Islet precursor cell (in vitro differentiated cells): ENCODE results near the gene CHRM5.
"Not testable (repeated sequence)": the region's sequence is repeated elsewhere in the genome, so short reads cannot be mapped to it uniquely, and the experiment has no call there.

Experiments used
- DNase-seq: peaks from one replicate; pipeline ENCODE4 v3.0.0-alpha.2; 2018

Gene CHRM5

GRCh38 chr15:34046471-34047145 is 78.3 kb downstream of the CHRM5 start:
- DNase-seq, result no peak

- DNase-seq, result no peak
Measured at GRCh38 chr15:34047893-34048775, 79.8 kb downstream of the CHRM5 start.

GRCh38 chr15:34049112-34049511 is 80.8 kb downstream of the CHRM5 start:
- DNase-seq, result peak; percentile 68

GRCh38 chr15:34050385-34050784 is 82.1 kb downstream of the CHRM5 start:
- DNase-seq, result not testable (repeated sequence)

DNA sequence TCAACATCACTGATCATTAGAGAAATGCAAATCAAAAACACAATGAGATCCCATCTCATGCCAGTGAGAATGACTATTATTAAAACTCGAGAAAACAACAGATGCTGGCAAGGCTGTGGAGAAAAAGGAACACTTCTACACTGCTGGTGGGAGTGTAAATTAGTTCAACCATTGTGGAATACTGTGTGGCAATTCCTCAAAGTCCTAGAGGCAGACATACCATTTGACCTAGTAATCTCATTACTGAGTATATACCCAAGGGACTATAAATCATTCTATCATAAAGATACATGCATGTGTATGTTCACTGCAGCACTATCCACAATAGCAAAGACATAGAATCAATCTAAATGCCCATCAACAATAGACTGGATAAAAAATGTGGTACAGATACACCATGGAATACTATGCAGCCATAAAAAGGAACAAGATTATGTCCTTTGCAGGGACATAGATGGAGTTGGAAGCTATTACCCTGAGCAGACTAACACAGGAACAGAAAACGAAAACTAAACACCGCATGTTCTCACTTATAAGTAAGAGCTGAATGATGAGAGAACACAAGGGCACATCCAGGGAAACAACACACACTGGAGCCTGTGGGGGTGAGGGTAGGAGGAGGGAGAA is 85.9 kb downstream of the CHRM5 start:
- DNase-seq, result no peak

- no peak for DNase-seq
Measured at GRCh38 chr15:34055868-34056595, 87.7 kb downstream of the CHRM5 start.

- DNase-seq, result no peak
Measured at GRCh38 chr15:34056911-34057310, 88.6 kb downstream of the CHRM5 start.

DNA sequence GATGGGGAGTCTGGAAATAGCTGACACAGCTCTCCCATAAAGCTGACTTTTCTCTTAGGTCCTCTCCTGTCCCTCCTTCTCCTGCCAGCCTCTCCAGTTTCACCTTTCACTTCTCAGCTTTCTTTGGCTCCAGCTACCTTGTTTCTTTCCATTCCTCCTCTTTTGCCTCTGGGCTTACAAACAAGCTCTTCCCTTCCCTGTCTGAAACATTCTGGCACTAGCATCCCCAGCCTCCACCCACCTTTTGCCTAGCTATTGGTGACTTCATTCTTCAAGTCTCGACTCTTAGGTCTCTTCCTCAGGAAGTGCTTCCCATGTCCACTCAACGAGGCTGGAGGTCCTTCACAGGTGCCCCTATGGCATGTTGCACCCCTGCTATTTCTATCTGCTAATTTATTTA is 91.2 kb downstream of the CHRM5 start:
- DNase-seq, result no peak

DNA sequence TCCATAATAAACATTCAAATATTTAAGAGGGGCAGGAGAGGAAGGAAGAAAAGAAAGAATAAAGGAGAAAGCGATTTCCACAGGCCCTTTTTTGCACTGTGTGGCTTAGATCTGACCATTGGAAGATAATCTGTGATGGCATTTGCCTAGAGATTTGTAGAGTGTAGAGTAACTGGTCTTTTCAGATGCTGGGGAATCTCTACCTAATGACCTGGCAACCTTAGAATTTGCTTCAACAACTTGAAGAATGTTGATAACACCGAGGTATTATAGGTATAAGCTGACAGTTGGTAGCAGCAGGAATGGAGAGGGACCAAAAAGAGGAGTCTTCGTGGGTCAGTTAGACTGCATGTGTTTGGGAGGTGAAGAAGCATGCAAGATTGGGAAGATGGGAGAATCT is 91.6 kb downstream of the CHRM5 start:
- no peak for DNase-seq

DNA sequence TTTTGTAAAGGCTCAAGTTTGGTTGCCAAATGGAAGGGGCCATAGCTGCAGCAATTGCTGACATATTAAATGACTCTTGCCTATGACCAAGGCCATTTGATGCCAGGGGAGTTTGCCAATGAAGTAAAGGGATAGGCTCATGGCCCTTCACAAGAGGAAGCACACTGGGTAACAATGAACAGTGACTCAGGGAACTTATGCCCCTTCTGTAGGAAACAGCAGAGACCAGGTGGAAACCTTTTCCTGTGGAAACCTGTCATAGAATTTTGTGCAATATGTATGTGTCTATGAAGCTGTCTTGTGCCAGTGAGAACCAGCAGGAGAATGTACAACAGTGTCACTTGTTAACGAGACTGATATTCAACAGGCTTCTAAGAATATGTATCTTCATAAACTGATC is 96.1 kb downstream of the CHRM5 start:
- no peak for DNase-seq

DNA sequence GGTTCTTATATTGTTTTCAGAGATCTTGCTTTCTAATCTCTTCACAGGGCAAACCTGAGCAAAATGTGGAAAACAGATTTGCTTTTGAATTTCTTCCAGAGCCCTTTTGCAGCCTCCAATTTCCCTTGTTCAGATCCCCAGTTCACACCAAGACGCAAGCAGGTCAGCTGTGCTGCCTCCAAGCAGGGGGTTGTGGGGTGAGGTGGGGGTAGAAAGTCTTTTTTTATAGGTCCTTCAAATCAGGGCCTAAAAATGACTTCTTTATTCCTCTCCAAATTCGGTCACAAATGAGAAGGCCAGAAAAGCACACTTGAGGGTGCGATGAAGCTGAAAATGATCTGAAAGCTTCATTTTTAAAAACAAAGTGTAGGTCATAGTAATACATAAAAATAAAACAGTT is 97.0 kb downstream of the CHRM5 start:
- DNase-seq, result no peak

DNA sequence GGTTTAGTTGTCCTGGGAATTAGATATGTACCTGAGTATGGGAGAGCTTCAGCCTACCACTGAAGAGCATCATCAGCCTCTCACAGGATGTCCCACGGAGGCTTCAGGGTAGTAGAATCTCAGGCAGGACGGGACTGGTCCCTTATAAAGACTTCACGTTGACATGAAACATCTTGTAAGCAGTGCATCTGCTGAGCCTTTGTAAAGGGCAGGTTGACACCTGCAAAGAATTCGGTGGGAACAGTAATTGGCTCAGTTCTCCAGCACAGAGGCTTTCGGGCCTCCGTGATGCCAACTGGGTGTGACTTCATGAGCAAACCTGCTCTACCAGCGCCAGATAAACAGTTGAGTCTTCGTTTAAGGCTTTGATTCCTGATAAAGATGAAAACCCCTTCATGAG is 97.6 kb downstream of the CHRM5 start:
- no peak for DNase-seq

- DNase-seq, result no peak
Measured at GRCh38 chr15:34070003-34070402, 101.7 kb downstream of the CHRM5 start.

DNA sequence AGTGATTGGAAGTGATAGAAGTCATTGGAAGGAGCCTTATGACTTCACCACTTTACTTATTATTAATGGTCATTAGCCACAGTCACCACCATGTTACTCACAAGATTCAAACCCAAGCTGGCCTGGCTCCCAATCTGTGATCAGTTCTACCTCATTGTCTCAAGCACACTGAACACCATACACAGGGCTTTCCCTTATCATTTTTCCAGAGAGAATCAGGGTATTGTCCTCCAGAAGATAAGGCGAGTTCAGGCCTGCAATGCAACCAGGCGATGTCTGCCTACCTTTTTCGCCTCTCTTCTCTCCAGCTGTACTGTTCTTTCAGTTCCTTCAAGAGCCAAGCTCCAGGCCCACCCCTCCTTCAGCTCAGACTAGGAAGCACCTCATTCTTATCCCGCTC is 108.5 kb downstream of the CHRM5 start:
- DNase-seq, result no peak

- DNase-seq, result no peak
Measured at GRCh38 chr15:34078900-34079299, 110.6 kb downstream of the CHRM5 start.

DNA sequence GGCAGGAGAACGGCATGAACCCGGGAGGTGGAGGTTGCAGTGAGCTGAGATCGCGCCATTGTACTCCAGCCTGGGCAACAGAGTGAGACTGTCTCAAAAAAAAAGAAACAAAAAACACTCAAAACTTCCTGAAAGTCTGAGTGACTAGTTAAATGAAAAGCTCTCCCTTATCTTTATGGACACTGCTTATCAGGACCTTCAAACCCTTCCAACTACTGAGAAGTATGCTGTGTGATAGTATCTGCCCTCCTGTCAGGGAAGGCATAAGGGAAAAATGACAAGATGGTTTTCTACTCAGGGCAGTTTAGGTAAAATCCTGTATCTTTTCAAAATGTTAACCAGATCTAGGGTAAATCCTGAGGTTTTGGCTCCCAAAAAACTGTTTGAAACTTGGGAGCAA is 111.6 kb downstream of the CHRM5 start:
- DNase-seq, result no peak

GRCh38 chr15:34084086-34084485 is 115.8 kb downstream of the CHRM5 start:
- no peak for DNase-seq

DNA sequence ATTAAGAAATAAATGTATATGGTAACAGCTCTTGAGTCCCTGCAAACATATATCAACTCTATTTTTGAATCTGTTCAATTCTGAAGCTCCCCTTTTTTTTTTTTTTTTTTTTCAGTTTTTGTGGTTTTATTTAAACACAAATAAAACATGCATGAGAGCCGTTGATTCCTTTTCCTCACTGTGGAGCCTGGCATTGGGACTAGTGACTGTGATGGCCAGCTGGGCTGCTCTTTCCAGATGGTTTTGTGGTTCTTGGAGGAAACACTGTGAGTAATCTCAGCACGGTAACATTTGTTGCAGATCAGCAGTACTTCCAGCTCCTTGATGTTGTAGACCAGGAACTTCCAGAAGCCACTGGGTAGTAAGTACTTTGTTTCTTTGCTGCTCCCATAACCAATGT is 117.4 kb downstream of the CHRM5 start:
- no peak for DNase-seq

DNA sequence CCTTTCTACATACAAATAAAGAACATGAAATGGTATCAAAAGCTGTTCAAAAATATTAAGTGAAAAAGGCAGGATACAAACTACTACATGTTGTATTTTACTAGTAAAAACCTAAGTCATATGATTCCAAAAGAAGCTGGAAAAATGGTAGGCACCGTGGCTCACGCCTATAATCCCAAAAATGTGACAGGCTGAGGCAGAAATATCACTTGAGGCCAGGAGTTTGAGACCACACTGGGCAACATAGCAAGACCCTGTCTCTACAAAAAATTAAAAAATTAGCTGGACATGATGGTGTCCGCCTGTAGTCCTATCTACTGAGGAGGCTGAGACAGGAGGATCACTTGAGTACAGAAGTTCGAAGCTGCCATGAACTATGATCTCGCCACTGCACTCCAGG is 131.6 kb downstream of the CHRM5 start:
- no peak for DNase-seq

GRCh38 chr15:34101366-34102174 is 133.3 kb downstream of the CHRM5 start, which contains the start of the genes EMC7 and PGBD4:
EMC7 (minus strand) TSS chr15:34101862; CDS start chr15:34101839, 23 bp downstream.
PGBD4 (plus strand) TSS chr15:34102083; CDS start chr15:34102532, 449 bp downstream.
- peak; percentile 99 for DNase-seq

DNA sequence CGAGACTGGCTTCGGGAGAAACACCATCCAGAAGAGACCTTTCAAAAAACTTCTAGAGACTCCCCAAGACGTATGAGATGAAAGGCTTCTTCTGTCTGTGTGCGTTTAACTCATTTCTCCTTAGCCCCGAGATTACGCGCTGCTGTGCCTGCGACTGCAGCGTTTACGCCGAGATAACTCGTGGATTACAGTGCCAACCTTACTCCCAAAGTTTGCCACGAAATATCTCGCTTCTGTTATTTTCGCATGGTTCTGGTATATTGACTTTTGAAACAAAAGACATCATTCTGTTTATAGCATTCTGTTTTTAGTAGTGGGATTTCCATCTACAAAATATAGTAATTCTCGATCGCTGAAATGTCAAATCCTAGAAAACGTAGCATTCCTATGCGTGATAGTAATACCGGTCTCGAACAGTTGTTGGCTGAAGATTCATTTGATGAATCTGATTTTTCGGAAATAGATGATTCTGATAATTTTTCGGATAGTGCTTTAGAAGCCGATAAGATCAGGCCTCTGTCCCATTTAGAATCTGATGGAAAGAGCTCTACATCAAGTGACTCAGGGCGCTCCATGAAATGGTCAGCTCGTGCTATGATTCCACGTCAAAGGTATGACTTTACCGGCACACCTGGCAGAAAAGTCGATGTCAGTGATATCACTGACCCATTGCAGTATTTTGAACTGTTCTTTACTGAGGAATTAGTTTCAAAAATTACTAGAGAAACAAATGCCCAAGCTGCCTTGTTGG is 134.1 kb downstream of the CHRM5 start:
- DNase-seq, result no peak
